PFSK-1 (cell line): ENCODE measurements around the gene OTULIN.
A peak's percentile ranks its signal among the peaks of the same experiment; 100 is the strongest.

Experiments used
- FOXP2 ChIP-seq: optimal IDR thresholded peaks from 2 replicates; pipeline ENCODE3; 2011; ENCODE audit warnings: borderline replicate concordance, control low read depth, inconsistent platforms; ENCODE audit not compliant: insufficient read depth; ENCODE audit errors: extremely low read length, extremely low read depth
- POLR2AphosphoS5 ChIP-seq: IDR thresholded peaks from 2 replicates; pipeline ENCODE4 v1.6.1; 2012; ENCODE audit warnings: low read depth, mild to moderate bottlenecking, control low read depth, low read length, moderate library complexity
- SIN3A ChIP-seq: IDR thresholded peaks from 2 replicates; pipeline ENCODE4 v1.6.1; 2012; ENCODE audit warnings: mild to moderate bottlenecking, low read length, moderate library complexity, borderline replicate concordance; ENCODE audit not compliant: insufficient read depth
- TAF1 ChIP-seq: IDR thresholded peaks from 2 replicates; pipeline ENCODE4 v1.6.1; 2012; ENCODE audit warnings: low read length, control low read depth, borderline replicate concordance; ENCODE audit not compliant: insufficient read depth
- TF ChIP-seq, protein P1 (sequence below), 2 experiments: IDR thresholded peaks; 2 replicates each; pipeline versions ENCODE4 v1.6.1 to v1.8.0; 2011 to 2012; ENCODE audit warnings: low read depth in 2 of 2, low read length in 2 of 2, control low read depth in 1 of 2, inconsistent platforms in 1 of 2, mild to moderate bottlenecking in 1 of 2, moderate library complexity in 1 of 2; ENCODE audit not compliant: insufficient read depth in 1 of 2

The OTULIN gene

DNA sequence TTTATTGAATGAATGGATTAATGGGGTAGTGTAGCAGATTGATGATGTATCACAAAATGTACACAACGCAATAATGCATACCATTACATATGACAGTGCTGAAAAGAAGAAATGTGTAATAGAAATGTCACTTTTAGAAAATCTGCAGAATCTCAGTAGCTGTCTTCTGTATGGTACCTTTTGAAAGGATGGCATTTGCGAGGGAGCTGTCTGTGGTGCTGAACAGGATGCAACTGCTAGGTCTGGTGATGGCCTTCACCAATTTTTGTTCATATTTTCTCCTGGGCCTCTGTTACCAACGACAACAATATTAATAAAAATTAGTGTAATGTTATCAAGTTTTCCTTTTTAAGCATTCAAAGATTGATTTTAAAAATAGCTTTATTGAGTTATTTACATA, 36.2 kb upstream of the OTULIN start:
- TF ChIP-seq FOXP2 (no peak), SIN3A (no peak)
- TF ChIP-seq, protein P1, sequence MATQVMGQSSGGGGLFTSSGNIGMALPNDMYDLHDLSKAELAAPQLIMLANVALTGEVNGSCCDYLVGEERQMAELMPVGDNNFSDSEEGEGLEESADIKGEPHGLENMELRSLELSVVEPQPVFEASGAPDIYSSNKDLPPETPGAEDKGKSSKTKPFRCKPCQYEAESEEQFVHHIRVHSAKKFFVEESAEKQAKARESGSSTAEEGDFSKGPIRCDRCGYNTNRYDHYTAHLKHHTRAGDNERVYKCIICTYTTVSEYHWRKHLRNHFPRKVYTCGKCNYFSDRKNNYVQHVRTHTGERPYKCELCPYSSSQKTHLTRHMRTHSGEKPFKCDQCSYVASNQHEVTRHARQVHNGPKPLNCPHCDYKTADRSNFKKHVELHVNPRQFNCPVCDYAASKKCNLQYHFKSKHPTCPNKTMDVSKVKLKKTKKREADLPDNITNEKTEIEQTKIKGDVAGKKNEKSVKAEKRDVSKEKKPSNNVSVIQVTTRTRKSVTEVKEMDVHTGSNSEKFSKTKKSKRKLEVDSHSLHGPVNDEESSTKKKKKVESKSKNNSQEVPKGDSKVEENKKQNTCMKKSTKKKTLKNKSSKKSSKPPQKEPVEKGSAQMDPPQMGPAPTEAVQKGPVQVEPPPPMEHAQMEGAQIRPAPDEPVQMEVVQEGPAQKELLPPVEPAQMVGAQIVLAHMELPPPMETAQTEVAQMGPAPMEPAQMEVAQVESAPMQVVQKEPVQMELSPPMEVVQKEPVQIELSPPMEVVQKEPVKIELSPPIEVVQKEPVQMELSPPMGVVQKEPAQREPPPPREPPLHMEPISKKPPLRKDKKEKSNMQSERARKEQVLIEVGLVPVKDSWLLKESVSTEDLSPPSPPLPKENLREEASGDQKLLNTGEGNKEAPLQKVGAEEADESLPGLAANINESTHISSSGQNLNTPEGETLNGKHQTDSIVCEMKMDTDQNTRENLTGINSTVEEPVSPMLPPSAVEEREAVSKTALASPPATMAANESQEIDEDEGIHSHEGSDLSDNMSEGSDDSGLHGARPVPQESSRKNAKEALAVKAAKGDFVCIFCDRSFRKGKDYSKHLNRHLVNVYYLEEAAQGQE (IDR thresholded peaks at IDR 0.05; ENCODE audit: insufficient read depth in 1 of 2, low read depth in 2 of 2, low read length in 2 of 2), result peak; percentile 95 to 99

DNA sequence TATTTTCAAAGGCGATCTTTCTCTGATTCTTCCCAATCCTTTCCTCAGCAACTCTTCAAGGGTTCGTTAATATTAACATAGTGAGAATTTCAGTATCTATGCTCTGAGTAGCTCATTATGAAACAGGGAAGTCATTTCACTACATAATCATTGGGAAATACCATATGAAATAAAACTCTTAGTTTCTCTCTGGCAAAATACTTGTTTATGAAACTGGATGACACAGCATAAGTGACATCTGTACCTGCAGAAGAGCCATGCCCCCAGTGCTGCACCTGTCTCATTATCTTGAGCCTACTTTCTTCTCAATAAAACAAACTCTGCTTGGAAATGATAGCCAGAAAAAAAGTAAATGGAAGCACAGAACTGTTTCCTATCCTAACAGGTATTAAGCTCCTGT, 33.8 kb upstream of the OTULIN start:
- TF ChIP-seq FOXP2 (no peak), TAF1 (no peak), SIN3A (no peak), POLR2AphosphoS5 (no peak)
- TF ChIP-seq, protein P1 (IDR thresholded peaks at IDR 0.05; ENCODE audit: insufficient read depth in 1 of 2, low read depth in 2 of 2, low read length in 2 of 2), result no peak

DNA sequence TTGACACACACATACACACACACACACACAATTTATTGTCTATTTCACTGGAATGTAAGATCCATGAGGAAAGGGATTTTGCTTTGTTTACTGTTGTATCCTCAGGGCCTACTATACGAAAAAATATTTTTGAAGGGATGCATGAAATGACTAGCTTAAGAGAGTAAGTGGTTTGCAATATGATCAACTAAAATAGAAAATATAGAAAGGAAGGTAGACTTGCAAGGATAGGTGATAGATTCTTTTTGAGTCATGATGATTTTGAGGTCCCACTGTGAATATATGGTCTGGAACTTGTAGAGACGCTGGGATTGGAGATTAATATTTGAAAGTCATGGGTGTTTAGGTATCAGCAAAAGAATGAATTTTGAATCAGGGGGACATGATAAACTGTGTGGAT, 28.9 kb upstream of the OTULIN start:
- TF ChIP-seq, protein P1 (IDR thresholded peaks at IDR 0.05; ENCODE audit: insufficient read depth in 1 of 2, low read depth in 2 of 2, low read length in 2 of 2), result no peak
- TF ChIP-seq TAF1 (no peak), POLR2AphosphoS5 (no peak), SIN3A (no peak), FOXP2 (no peak)

DNA sequence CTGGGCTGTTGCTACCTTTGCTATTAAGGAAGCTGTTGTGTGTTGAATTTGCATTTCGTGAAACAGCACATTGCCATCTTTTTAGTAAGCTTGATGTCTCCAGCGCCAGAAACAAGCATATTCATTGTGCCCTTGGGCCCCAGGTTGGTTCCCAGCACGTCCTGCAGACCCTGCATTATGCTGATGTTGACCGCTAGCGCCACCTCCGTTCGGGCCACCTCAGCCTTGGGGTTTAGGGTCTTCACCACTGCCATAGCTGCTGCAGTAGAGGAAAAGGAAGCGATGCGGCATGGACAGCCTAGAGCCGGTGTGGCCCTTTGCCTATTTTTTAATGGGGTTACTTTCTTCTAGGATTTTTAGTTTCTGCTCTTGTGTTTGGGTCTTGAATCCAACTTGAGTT, 23.8 kb upstream of the OTULIN start:
- no peak for TF ChIP-seq FOXP2
- no peak for TF ChIP-seq TAF1
- TF ChIP-seq POLR2AphosphoS5, result no peak
- no peak for TF ChIP-seq SIN3A
- TF ChIP-seq, protein P1 (IDR thresholded peaks at IDR 0.05; ENCODE audit: insufficient read depth in 1 of 2, low read depth in 2 of 2, low read length in 2 of 2), result no peak

DNA sequence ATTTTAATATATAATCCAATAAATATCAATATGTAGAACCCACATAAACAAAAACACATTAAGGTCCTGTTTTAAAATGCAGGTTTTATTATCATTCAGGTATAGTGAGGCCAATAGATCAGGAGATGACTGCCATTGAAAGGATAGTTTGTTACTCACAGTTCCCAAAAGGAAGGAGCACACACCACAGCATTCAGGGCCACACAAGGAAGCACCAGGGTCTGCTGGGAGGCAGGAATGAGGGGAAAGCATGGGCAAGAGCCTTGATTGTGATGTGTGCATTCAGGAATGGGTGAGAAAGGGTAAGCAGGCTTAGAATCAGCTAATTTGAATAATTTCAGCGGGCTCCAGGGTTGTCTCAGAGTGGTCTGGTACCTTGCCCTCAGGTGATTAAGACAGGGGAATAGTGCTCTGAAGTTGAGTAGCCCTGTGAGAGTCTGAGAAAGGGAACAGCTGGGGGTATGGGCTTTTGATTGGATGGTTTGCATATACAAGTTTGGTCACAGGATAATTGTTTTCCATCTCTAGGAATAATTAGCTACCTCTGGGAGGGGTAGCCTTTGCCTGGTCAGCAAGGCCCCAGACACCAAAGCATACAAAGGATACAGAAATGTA, 19.8 kb upstream of the OTULIN start:
- TF ChIP-seq FOXP2 (no peak), POLR2AphosphoS5 (no peak), TAF1 (no peak), SIN3A (no peak)
- TF ChIP-seq, protein P1 (IDR thresholded peaks at IDR 0.05; ENCODE audit: insufficient read depth in 1 of 2, low read depth in 2 of 2, low read length in 2 of 2), result no peak
